Activated CD8-positive, alpha-beta T cell treated with anti-CD3 and anti-CD28 coated beads, Interleukin-2, amount 10 ng/mL, durations not matched to agents 7 days and 5 days (primary cell): ENCODE data around the gene SLC27A1. TPM values are rescaled to one million over a fixed set of nuclear protein-coding genes. Genes with fewer than 3 reads are reported as not detected.
"Not testable (repeated sequence)": the region's sequence is repeated elsewhere in the genome, so short reads cannot be mapped to it uniquely, and the experiment has no call there.

ENCODE experiments used
- ATAC-seq: fragments of 150-1000 bp; cut with Tn5 transposase; one replicate; pipeline ENCODE4 v1.10.0; 2021; ENCODE audit warnings: moderate library complexity
- CTCF ChIA-PET: fragments of 350-600 bp; sonication (Branson Sonifier 250); formaldehyde crosslinking; loops from one replicate; lab custom pipeline; 2021; ENCODE audit warnings: antibody characterized with exemption; lab: Charles Lee
- POLR2A ChIA-PET: fragments of 350-600 bp; sonication (Branson Sonifier 250); formaldehyde crosslinking; loops from one replicate; lab custom pipeline; 2021; ENCODE audit warnings: antibody characterized with exemption; lab: Charles Lee
- DNase-seq: peaks from one replicate; pipeline ENCODE4 v3.0.0-alpha.2; 2020
- H3K27ac Mint-ChIP-seq: one replicate; pipeline ENCODE4 v1.8.0; 2021; ENCODE audit warnings: mild to moderate bottlenecking, mixed read lengths
- H3K27me3 Mint-ChIP-seq: one replicate; pipeline ENCODE4 v1.8.0; 2021; ENCODE audit warnings: low read depth, mixed read lengths
- H3K36me3 Mint-ChIP-seq: one replicate; pipeline ENCODE4 v1.8.0; 2021; ENCODE audit warnings: low read depth, mixed read lengths
- H3K4me1 Mint-ChIP-seq: one replicate; pipeline ENCODE4 v1.8.0; 2021; ENCODE audit warnings: low read depth, mixed read lengths
- H3K4me3 Mint-ChIP-seq: one replicate; pipeline ENCODE4 v1.8.0; 2021; ENCODE audit warnings: mild to moderate bottlenecking, mixed read lengths
- H3K9me3 Mint-ChIP-seq: one replicate; pipeline ENCODE4 v1.8.0; 2022; ENCODE audit warnings: mixed read lengths; ENCODE audit not compliant: insufficient read depth
- total RNA-seq, 2 experiments: library from RNA; stranded (reverse); gene quantifications; one replicate each; pipeline ENCODE4 v1.2.3, GENCODE V29; 2021

Gene SLC27A1
- total RNA-seq, 2 experiments from 2014 or later: 7.3 to 7.4 TPM

- H3K9me3 Mint-ChIP-seq: no peaks in the 10 kb centered on the region
- H3K36me3 Mint-ChIP-seq: peaks cover 18% of the 10 kb centered on the region
- ChIA-PET POLR2A (no interaction called here), CTCF (interaction anchor here (1.2 kb wide), 1 partner anchor 8 kb away, joined by 8 read pairs; no protein-coding TSS in a partner anchor)
- no peak overlapping the region for H3K4me3 Mint-ChIP-seq
- DNase-seq (no peak), ATAC-seq (no peak)
- no peaks in the 10 kb centered on the region for H3K27me3 Mint-ChIP-seq
- H3K4me1 Mint-ChIP-seq: peaks cover 25% of the 10 kb centered on the region
- peak overlapping the region; percentile 55 for H3K27ac Mint-ChIP-seq
Observed at GRCh38 chr19:17504456-17504855, 34.1 kb downstream of the SLC27A1 start.

- CTCF ChIA-PET: interaction anchor here (1.2 kb wide), 1 partner anchor 9 kb away, joined by 8 read pairs; no protein-coding TSS in a partner anchor
- Mint-ChIP-seq H3K4me1 (peaks cover 25% of the 10 kb centered on the region), H3K9me3 (no peaks in the 10 kb centered on the region), H3K27me3 (no peaks in the 10 kb centered on the region), H3K4me3 (no peak overlapping the region), H3K27ac (no peak overlapping the region), H3K36me3 (peaks cover 23% of the 10 kb centered on the region)
- DNase-seq: no peak
- POLR2A ChIA-PET: no interaction called here
- ATAC-seq: no peak
Observed at GRCh38 chr19:17505223-17505622, 34.9 kb downstream of the SLC27A1 start.

- peaks cover 26% of the 10 kb centered on the region for H3K4me1 Mint-ChIP-seq
Observed at GRCh38 chr19:17506745-17507144, 36.4 kb downstream of the SLC27A1 start.

GRCh38 chr19:17508558-17508933 lies 38.2 kb downstream of the SLC27A1 start:
- not testable (repeated sequence) for ATAC-seq, H3K27ac Mint-ChIP-seq, H3K9me3 Mint-ChIP-seq, DNase-seq, H3K4me3 Mint-ChIP-seq, H3K27me3 Mint-ChIP-seq
- ChIA-PET POLR2A (interaction anchor here (1.1 kb wide), 1 partner anchor 30 kb away, joined by 3 read pairs; no protein-coding TSS in a partner anchor), CTCF (interaction anchor here (3.9 kb wide), 1 partner anchor 12 kb away, joined by 29 read pairs; no protein-coding TSS in a partner anchor)
- Mint-ChIP-seq H3K4me1 (peaks cover 37% of the 10 kb centered on the region), H3K36me3 (peaks cover 31% of the 10 kb centered on the region)

More at GRCh38 chr19:17506745-17507144, 36.4 kb downstream of the SLC27A1 start:
- DNase-seq (no peak), ATAC-seq (no peak)
- Mint-ChIP-seq H3K36me3 (peaks cover 23% of the 10 kb centered on the region), H3K27me3 (no peaks in the 10 kb centered on the region), H3K4me3 (no peak overlapping the region), H3K9me3 (no peaks in the 10 kb centered on the region), H3K27ac (no peak overlapping the region)
- ChIA-PET CTCF (interaction anchor here (3.9 kb wide), 1 partner anchor 10 kb away, joined by 29 read pairs; no protein-coding TSS in a partner anchor), POLR2A (no interaction called here)

- Mint-ChIP-seq H3K9me3 (no peaks in the 10 kb centered on the region), H3K36me3 (peaks cover 32% of the 10 kb centered on the region), H3K4me1 (peaks cover 46% of the 10 kb centered on the region), H3K4me3 (peak overlapping the region; percentile 94), H3K27me3 (no peaks in the 10 kb centered on the region), H3K27ac (peak overlapping the region; percentile 97)
- no peak for DNase-seq
- no peak for ATAC-seq
- CTCF ChIA-PET: interaction anchor here (0.9 to 3.6 kb wide), 7 partner anchors 10 to 63 kb away, joined by 3 to 50 read pairs (median 6); no protein-coding TSS in a partner anchor
- POLR2A ChIA-PET: interaction anchor here (0.6 to 3.4 kb wide), 9 partner anchors 10 to 111 kb away, joined by 3 to 36 read pairs (median 5); no protein-coding TSS in a partner anchor
Observed at GRCh38 chr19:17510220-17510993, 40.1 kb downstream of the SLC27A1 start.

GRCh38 chr19:17511724-17512573 lies 41.6 kb downstream of the SLC27A1 start:
- H3K36me3 Mint-ChIP-seq: peaks cover 44% of the 10 kb centered on the region
- H3K27me3 Mint-ChIP-seq: no peaks in the 10 kb centered on the region
- peak overlapping the region; percentile 94 for H3K4me3 Mint-ChIP-seq
- peaks cover under 1% of the 10 kb centered on the region for H3K9me3 Mint-ChIP-seq
- ATAC-seq (peak; percentile 74), DNase-seq (peak; percentile 94)
- POLR2A ChIA-PET: interaction anchor here (0.9 to 3.4 kb wide), 10 partner anchors 10 to 110 kb away, joined by 3 to 36 read pairs (median 6); no protein-coding TSS in a partner anchor
- CTCF ChIA-PET: interaction anchor here (0.7 to 3.6 kb wide), 11 partner anchors 10 to 421 kb away, joined by 3 to 50 read pairs (median 4); partner anchors contain the start of genes CCDC124 and MVB12A
- peak overlapping the region; percentile 97 for H3K27ac Mint-ChIP-seq
- peaks cover 44% of the 10 kb centered on the region for H3K4me1 Mint-ChIP-seq

GRCh38 chr19:17512574-17512939 lies 42.2 kb downstream of the SLC27A1 start:
- peak overlapping the region; percentile 94 for H3K4me3 Mint-ChIP-seq
- DNase-seq (no peak), ATAC-seq (no peak)
- CTCF ChIA-PET: interaction anchor here (0.8 to 3.6 kb wide), 3 partner anchors 17 to 170 kb away, joined by 3 to 50 read pairs (median 4); partner anchors contain the start of gene MVB12A
- POLR2A ChIA-PET: interaction anchor here (1.2 to 3.4 kb wide), 2 partner anchors 10 to 12 kb away, joined by 6 to 36 read pairs; no protein-coding TSS in a partner anchor
- H3K27me3 Mint-ChIP-seq: no peaks in the 10 kb centered on the region
- H3K4me1 Mint-ChIP-seq: peaks cover 44% of the 10 kb centered on the region
- peaks cover 5% of the 10 kb centered on the region for H3K9me3 Mint-ChIP-seq
- H3K27ac Mint-ChIP-seq: peak overlapping the region; percentile 97
- H3K36me3 Mint-ChIP-seq: peaks cover 50% of the 10 kb centered on the region

GRCh38 chr19:17515408-17516149 lies 45.3 kb downstream of the SLC27A1 start:
- ChIA-PET POLR2A (no interaction called here), CTCF (no interaction called here)
- ATAC-seq: no peak
- Mint-ChIP-seq H3K9me3 (peaks cover 12% of the 10 kb centered on the region), H3K36me3 (peaks cover 52% of the 10 kb centered on the region), H3K4me1 (peaks cover 24% of the 10 kb centered on the region), H3K27ac (no peak overlapping the region), H3K4me3 (no peak overlapping the region), H3K27me3 (no peaks in the 10 kb centered on the region)
- no peak for DNase-seq

GRCh38 chr19:17517898-17518297 lies 47.6 kb downstream of the SLC27A1 start:
- POLR2A ChIA-PET: no interaction called here
- H3K4me3 Mint-ChIP-seq: no peak overlapping the region
- no peaks in the 10 kb centered on the region for H3K27me3 Mint-ChIP-seq
- H3K4me1 Mint-ChIP-seq: peaks cover 20% of the 10 kb centered on the region
- CTCF ChIA-PET: interaction anchor here (3.2 kb wide), 1 partner anchor 22 kb away, joined by 17 read pairs; no protein-coding TSS in a partner anchor
- DNase-seq (no peak), ATAC-seq (no peak)
- H3K9me3 Mint-ChIP-seq: peaks cover 12% of the 10 kb centered on the region
- H3K36me3 Mint-ChIP-seq: peaks cover 51% of the 10 kb centered on the region
- H3K27ac Mint-ChIP-seq: no peak overlapping the region

- H3K27ac Mint-ChIP-seq, POLR2A ChIA-PET, DNase-seq, H3K27me3 Mint-ChIP-seq, H3K4me3 Mint-ChIP-seq, ATAC-seq: not testable (repeated sequence)
- peaks cover 23% of the 10 kb centered on the region for H3K4me1 Mint-ChIP-seq
- peaks cover 55% of the 10 kb centered on the region for H3K36me3 Mint-ChIP-seq
- CTCF ChIA-PET: interaction anchor here (3.2 kb wide), 1 partner anchor 22 kb away, joined by 17 read pairs; no protein-coding TSS in a partner anchor
- H3K9me3 Mint-ChIP-seq: peaks cover 12% of the 10 kb centered on the region
Observed at GRCh38 chr19:17518654-17519053, 48.3 kb downstream of the SLC27A1 start.
